Tibial nerve (tissue), 4 donors: ENCODE results near the gene DLG5. TPM values are rescaled to one million over a fixed set of nuclear protein-coding genes. Genes with fewer than 3 reads are reported as not detected.

Source experiments
- DNase-seq, 2 donors: peaks; one replicate each; pipeline ENCODE4 v3.0.0-alpha.2; 2019; ENCODE audit warnings: low spot score in 2 of 2
- H3K27ac ChIP-seq, 4 donors: fragments of 200-600 bp; sonication (generic) in 3 of 4; one replicate each; pipeline ENCODE4 v1.5.1; 2017 to 2019; ENCODE audit warnings: mild to moderate bottlenecking in 1 of 4
- H3K27me3 ChIP-seq, 2 donors: fragments of 200-600 bp; sonication (generic) in 1 of 2; one replicate each; pipeline versions ENCODE4 v1.5.1 to v1.6.0; 2017 to 2019
- H3K36me3 ChIP-seq, 3 donors: fragments of 200-600 bp; sonication (generic); one replicate each; pipeline ENCODE4 v1.5.1; 2018 to 2019
- H3K4me1 ChIP-seq, 4 donors: fragments of 200-600 bp; sonication (generic) in 3 of 4; one replicate each; pipeline ENCODE4 v1.5.1; 2017 to 2019
- H3K4me3 ChIP-seq, 4 donors: fragments of 200-600 bp; sonication (generic) in 3 of 4; one replicate each; pipeline ENCODE4 v1.5.1; 2017 to 2019; ENCODE audit warnings: mild to moderate bottlenecking in 1 of 4, moderate library complexity in 1 of 4
- H3K9me3 ChIP-seq, 4 donors: fragments of 200-600 bp; sonication (generic) in 3 of 4; one replicate each; pipeline ENCODE4 v1.5.1; 2017 to 2019
- EP300 ChIP-seq, 2 donors: sonication (generic); formaldehyde crosslinking; IDR thresholded peaks; one replicate each; pipeline ENCODE4 v1.6.1; 2017; ENCODE audit warnings: antibody characterized with exemption in 2 of 2, mild to moderate bottlenecking in 1 of 2
- POLR2A ChIP-seq, 2 donors: fragments of 450-650 bp; IDR thresholded peaks; one replicate each; pipeline ENCODE4 v1.6.1; 2017; ENCODE audit warnings: antibody characterized with exemption in 2 of 2, mild to moderate bottlenecking in 2 of 2, moderate library complexity in 2 of 2
- WGBS, 2 donors: methylation state at CpG; one replicate each; pipeline ENCODE4 v1.1.5; 2018; 5-methylcytosine and 5-hydroxymethylcytosine counted together
- total RNA-seq, 4 donors: library from RNA; depleted of rRNA; stranded (reverse); fragments of >200 nt; gene quantifications; one replicate each; pipeline ENCODE4 v1.1.0, GENCODE V29; 2016
- TF ChIP-seq, protein P1 (sequence below), 5 experiments: fragments of 200-600 bp in 3 of 5; fragments of 450-650 bp in 2 of 5; sonication (generic) in 3 of 5; IDR thresholded peaks; one replicate each; pipeline ENCODE4 v1.5.1; 2016 to 2019; ENCODE audit warnings: antibody characterized with exemption in 5 of 5, mild to moderate bottlenecking in 3 of 5, moderate library complexity in 2 of 5

Gene DLG5
- total RNA-seq, 4 donors from 2014 or later: 33.0 to 47.7 (median 40.8) TPM

DNA sequence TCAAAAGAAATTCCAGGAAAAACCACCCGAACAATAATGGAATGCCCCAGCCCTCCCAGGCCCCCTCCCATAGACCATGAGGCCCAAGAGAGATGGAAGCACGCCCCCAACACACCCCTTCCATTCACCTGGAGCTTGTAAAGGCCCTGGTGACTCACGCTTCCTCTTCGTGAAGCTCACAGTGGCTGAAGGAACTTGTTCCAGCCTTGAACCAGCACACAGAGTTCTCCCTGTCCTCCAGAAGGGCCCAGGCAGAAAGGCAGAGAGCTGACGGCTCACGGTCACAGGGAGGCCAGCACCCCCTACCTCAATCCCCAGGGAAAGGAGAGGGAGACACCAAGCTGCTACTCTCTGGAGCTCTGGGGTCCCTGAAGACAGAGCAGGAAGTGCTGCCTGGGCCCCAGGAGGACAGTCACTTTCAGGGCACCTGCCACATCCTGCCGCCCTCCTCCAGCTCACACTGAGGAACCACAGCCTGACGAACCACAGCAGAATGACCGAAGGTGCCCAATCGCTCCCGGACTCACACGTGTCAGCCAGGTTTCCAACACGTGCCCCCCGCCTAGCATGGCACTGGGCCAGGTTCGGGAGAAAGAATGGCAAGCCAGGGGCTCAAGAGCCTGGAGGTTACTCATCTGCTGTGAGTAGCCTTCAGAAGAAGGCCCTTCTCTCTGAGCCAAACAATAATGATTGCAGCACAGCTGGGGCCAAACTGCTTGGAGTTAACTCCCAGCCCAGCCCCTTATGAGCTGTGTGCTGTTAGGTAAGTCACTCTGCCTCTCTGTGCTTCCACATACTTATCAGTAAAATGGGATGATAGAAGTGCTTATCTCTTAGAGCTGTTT lies 52.8 kb downstream of the DLG5 start:
- DNase-seq: no peak
- peak overlapping the region in 3 of 4 donors; percentile 46 to 65 (median 56) for H3K27ac ChIP-seq
- no peak overlapping the region for H3K4me3 ChIP-seq
- peaks cover 0 to 57% (median 14%) of the 10 kb centered on the region in 4 donors for H3K4me1 ChIP-seq
- TF ChIP-seq, protein P1, sequence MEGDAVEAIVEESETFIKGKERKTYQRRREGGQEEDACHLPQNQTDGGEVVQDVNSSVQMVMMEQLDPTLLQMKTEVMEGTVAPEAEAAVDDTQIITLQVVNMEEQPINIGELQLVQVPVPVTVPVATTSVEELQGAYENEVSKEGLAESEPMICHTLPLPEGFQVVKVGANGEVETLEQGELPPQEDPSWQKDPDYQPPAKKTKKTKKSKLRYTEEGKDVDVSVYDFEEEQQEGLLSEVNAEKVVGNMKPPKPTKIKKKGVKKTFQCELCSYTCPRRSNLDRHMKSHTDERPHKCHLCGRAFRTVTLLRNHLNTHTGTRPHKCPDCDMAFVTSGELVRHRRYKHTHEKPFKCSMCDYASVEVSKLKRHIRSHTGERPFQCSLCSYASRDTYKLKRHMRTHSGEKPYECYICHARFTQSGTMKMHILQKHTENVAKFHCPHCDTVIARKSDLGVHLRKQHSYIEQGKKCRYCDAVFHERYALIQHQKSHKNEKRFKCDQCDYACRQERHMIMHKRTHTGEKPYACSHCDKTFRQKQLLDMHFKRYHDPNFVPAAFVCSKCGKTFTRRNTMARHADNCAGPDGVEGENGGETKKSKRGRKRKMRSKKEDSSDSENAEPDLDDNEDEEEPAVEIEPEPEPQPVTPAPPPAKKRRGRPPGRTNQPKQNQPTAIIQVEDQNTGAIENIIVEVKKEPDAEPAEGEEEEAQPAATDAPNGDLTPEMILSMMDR (IDR thresholded peaks at IDR 0.05): no peak
- TF ChIP-seq EP300 (IDR thresholded peaks at IDR 0.05) (no peak), POLR2A (IDR thresholded peaks at IDR 0.05) (no peak)
- 53 to 63% methylated on average over 13 to 14 of the region's 15 CpGs for WGBS, 2 donors
- no peaks in the 10 kb centered on the region for H3K9me3 ChIP-seq
- no peaks in the 10 kb centered on the region for H3K27me3 ChIP-seq
- H3K36me3 ChIP-seq: no peaks in the 10 kb centered on the region

DNA sequence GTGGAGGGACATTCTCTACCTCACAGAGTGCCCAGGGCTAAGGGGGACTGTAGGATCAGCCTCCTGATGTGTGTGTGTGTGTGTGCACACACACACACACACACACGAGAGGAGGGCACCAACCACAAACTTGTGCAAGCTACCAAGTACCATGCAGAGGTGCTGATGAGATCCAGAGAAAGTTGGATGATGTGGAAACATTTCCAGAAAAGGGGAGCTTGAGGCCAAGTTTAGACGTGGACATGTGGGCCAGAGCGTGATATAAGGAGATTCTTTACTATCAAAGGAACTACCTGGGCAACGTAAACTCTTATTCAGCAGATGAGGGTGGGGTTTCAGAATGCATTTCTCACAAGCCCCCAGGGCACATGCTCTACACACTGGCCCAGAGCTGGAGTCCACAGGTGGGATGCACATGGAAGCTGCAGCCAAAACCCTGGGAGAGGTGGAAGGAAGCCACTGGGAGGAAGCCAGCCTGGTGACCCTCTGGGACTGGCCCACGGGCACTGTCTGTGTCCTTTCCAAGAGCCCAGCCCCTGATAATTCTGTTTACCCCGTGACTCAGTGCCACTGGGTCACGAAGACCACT lies 53.5 kb downstream of the DLG5 start:
- H3K36me3 ChIP-seq: no peaks in the 10 kb centered on the region
- H3K27ac ChIP-seq: peak overlapping the region in 1 of 4 donors; percentile 65
- 77 to 79% methylated on average over 7 of the region's 7 CpGs for WGBS, 2 donors
- no peak for TF ChIP-seq EP300 (IDR thresholded peaks at IDR 0.05)
- no peak for TF ChIP-seq POLR2A (IDR thresholded peaks at IDR 0.05)
- TF ChIP-seq, protein P1 (IDR thresholded peaks at IDR 0.05): no peak
- H3K4me3 ChIP-seq: no peak overlapping the region
- H3K9me3 ChIP-seq: no peaks in the 10 kb centered on the region
- H3K27me3 ChIP-seq: no peaks in the 10 kb centered on the region
- H3K4me1 ChIP-seq: peaks cover 0 to 50% (median 14%) of the 10 kb centered on the region in 4 donors
- DNase-seq: no peak

DNA sequence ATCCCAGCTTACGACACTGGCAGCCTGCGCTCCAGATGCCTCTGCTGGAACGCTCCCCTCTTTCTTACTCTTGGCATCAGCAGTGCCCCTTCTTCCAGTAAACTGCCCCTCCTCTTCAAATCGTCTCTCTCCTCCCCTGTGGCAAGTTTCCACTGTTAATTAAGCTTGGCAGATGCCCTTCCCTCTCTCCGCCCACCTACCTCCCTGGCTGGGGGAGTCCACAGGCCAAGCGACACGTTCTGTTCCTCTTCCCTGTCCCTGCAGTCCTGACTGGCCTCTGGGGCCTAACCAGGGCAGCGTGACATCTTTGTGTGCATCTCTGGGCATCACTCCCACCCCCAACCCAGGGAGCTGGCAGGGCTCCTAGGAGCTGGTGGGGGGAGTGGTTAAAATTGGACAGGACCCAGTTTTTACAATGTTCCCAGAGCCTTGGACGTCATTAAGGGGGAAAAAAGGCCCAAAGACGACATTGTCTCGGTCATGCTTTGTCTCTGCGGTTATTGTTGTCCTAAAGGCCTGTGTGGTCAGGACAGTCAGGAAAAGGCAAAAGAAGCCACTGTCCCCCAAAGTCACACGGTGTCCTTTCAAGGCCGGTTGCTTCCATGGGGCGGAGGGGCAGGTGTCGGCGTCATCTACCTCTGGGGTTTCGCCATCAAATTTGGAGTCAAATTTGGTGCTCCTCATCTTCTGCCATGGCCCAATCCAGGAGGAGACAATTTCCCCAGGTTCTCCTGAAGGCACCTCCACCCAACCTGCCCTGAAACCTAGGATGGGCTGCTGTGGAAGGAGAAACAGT lies 54.2 kb downstream of the DLG5 start:
- Histone ChIP-seq H3K4me3 (no peak overlapping the region), H3K27me3 (no peaks in the 10 kb centered on the region), H3K4me1 (peaks cover 0 to 46% (median 14%) of the 10 kb centered on the region in 4 donors), H3K27ac (peak overlapping the region in 2 of 4 donors; percentile 55 to 65), H3K36me3 (peaks cover 0 to under 1% (median 0%) of the 10 kb centered on the region in 3 donors), H3K9me3 (no peaks in the 10 kb centered on the region)
- no peak for DNase-seq
- 56 to 62% methylated on average over 17 of the region's 18 CpGs for WGBS, 2 donors
- TF ChIP-seq, protein P1 (IDR thresholded peaks at IDR 0.05): no peak
- TF ChIP-seq POLR2A (IDR thresholded peaks at IDR 0.05): peak in 1 of 2 donors; percentile 16
- peak; percentile 18 to 41 for TF ChIP-seq EP300 (IDR thresholded peaks at IDR 0.05)

DNA sequence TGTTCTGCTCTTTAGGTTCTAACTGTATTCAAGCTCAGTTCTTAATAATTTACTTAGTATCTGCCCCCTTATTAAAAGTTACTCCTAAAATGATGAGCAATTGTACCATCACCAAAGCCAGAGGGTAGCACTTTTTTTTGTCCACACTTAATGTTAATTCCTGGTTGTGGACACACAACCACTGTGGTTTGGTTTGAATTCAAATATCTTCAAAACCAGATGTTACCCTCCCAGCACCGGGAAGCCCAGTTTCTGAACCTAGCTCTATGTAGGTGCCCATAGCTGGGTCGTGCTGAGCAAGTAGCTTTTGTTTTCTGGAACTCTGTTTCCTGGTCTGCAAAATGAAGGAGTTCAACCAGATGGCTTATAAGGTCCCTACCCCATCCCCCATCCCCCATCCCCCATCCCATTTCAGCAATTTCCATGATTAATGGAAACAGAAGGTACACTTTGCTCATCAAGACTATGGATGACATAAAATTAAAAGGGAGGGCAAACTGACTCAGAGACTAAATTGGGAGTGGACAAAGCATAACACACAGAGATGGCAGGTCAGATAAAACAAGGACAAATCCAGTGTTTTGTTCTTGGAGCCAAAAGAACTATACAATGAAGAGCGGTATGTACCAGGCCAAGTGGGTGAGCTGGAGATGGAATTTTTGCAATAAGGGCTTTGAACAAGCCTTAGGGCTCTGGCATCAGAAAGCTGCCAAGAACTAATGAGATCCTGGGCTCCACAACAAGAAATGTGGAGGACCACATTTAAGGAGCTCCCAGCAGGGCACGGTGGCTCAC lies 56.7 kb downstream of the DLG5 start:
- Histone ChIP-seq H3K36me3 (peaks cover 0 to 9% (median 0%) of the 10 kb centered on the region in 3 donors), H3K27me3 (no peaks in the 10 kb centered on the region), H3K4me3 (no peak overlapping the region), H3K27ac (no peak overlapping the region), H3K9me3 (no peaks in the 10 kb centered on the region), H3K4me1 (peaks cover 0 to 47% (median 14%) of the 10 kb centered on the region in 4 donors)
- WGBS, 2 donors: 70 to 73% methylated on average over 4 of the region's 4 CpGs
- no peak for DNase-seq
- TF ChIP-seq POLR2A (IDR thresholded peaks at IDR 0.05): no peak
- TF ChIP-seq, protein P1 (IDR thresholded peaks at IDR 0.05): no peak
- TF ChIP-seq EP300 (IDR thresholded peaks at IDR 0.05): no peak
